ENCODE data around the gene CD274. TPM values are rescaled to one million over a fixed set of nuclear protein-coding genes. Genes with fewer than 3 reads are reported as not detected.

The CD274 gene
- total RNA-seq, 1 experiment from 2014 or later, result 2.5 TPM

GRCh38 chr9:5489630-5490490 is 39.5 kb downstream of the CD274 start:
- no peak for DNase-seq (ENCODE audit: low read depth, low spot score)
- Histone ChIP-seq H3K4me2 (ENCODE audit: low read length) (no peak overlapping the region), H3K27ac (ENCODE audit: low read depth, low read length) (no peak overlapping the region), H3K36me3 (ENCODE audit: control insufficient read depth in 1 of 2, insufficient read depth in 2 of 2, low read length in 2 of 2) (no peaks in the 10 kb centered on the region), H4K20me1 (ENCODE audit: insufficient read depth) (no peaks in the 10 kb centered on the region), H2AFZ (ENCODE audit: low read depth, low read length, poor library complexity, severe bottlenecking) (no peak overlapping the region), H3K9me3 (ENCODE audit: control insufficient read depth in 1 of 2, insufficient read depth in 1 of 2, low read depth in 1 of 2, low read length in 2 of 2) (no peaks in the 10 kb centered on the region), H3K9me2 (ENCODE audit: insufficient read depth) (no peaks in the 10 kb centered on the region), H3K79me2 (ENCODE audit: insufficient read depth, low read length) (no peaks in the 10 kb centered on the region), H3K9ac (ENCODE audit: low read length) (no peak overlapping the region), H3K4me3 (replicated peaks in 1 of 2; ENCODE audit: low read depth in 1 of 2, low read length in 2 of 2) (no peak overlapping the region), H3K27me3 (ENCODE audit: insufficient read depth, low read length) (no peaks in the 10 kb centered on the region), H3K4me1 (ENCODE audit: control insufficient read depth in 1 of 2, insufficient read depth in 2 of 2, low read length in 2 of 2) (peaks cover 0 to 13% of the 10 kb centered on the region in 2 experiments; a peak in 1 of 4 replicates)
- no TSS peak for BruUV-seq (replicated peaks)
- ChIA-PET POLR2A (no interaction called here), RAD21 (ENCODE audit: low non-redundant PET in 1 of 2, low total read pairs in 2 of 2, uncharacterized antibody in 2 of 2, unreplicated experiment in 2 of 2) (no interaction called here), CTCF (no interaction called here)
- ATAC-seq, result no peak
- TF ChIP-seq YY1 (IDR thresholded peaks at IDR 0.05; ENCODE audit: extremely low read depth, insufficient replicate concordance, low read depth, low read length) (no peak), SRF (IDR thresholded peaks at IDR 0.05; ENCODE audit: low read depth) (no peak), TCF7L2 (IDR thresholded peaks at IDR 0.05; ENCODE audit: borderline replicate concordance, extremely low read depth, insufficient read depth, insufficient read length) (no peak), ZBTB33 (IDR thresholded peaks at IDR 0.05; ENCODE audit: extremely low read depth, insufficient replicate concordance, low read length) (no peak), CEBPB (IDR thresholded peaks at IDR 0.05; ENCODE audit: low read depth) (no peak), POLR2AphosphoS5 (IDR thresholded peaks at IDR 0.05; ENCODE audit: low read depth, low read length) (no peak), EZH2phosphoT487 (IDR thresholded peaks at IDR 0.05; ENCODE audit: borderline replicate concordance) (no peak), EGR1 (IDR thresholded peaks at IDR 0.05; ENCODE audit: low read depth) (no peak), REST (IDR thresholded peaks at IDR 0.05; ENCODE audit: low read depth) (no peak), MAX (IDR thresholded peaks at IDR 0.05) (no peak), ZNF274 (IDR thresholded peaks at IDR 0.05; ENCODE audit: low read depth, low read length) (no peak), CBX3 (IDR thresholded peaks at IDR 0.05; ENCODE audit: low read depth) (no peak), ATF3 (IDR thresholded peaks at IDR 0.05) (no peak), ELF1 (IDR thresholded peaks at IDR 0.05; ENCODE audit: borderline replicate concordance, low read depth) (no peak)
- intact Hi-C loops (cut with micrococcal nuclease), result no loop called here
